Measurements from ENCODE around the gene NMT1. TPM values are rescaled to one million over a fixed set of nuclear protein-coding genes. Genes with fewer than 3 reads are reported as not detected.

The NMT1 gene
- total and polyA plus RNA-seq, 2 of the 13 experiments (the other 11 are each of a cell fraction or from before 2014, with no cell fraction given): 75.7 to 142 TPM

DNA sequence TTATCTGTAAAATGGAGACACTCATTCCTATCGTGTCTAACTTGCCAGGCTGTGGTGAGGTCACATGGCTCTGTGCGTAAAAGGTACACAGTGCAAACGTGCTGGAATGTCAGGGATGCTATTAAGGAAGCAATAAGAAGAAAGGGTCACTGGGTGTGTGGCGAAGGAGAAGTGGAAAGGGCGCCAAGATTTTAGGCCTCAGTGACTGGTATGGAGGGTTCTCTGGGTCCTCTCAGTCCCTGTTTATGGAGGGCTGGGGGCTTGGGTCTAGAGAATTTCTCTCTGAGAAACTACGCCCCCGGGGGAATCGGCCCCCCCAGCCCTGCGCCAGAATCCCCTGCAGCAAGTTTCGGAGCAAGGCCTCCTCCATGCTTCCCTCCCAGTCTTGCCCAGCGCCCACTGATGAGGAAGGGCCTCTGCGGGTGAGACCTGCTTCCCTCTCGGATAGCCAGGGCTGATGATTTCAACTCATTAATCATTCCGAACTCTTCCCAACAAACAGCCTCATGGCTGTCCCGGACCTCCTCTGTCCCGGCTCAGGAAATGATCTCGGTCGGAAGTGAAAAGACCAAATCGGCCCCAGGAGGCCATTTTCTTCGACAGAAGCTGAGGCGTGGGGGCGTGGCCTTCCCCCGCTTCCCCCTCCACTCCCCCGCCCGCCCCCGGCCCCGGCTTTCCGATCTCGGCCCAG is 85.9 kb downstream of the NMT1 start (continued):
- TF ChIP-seq, protein P1, sequence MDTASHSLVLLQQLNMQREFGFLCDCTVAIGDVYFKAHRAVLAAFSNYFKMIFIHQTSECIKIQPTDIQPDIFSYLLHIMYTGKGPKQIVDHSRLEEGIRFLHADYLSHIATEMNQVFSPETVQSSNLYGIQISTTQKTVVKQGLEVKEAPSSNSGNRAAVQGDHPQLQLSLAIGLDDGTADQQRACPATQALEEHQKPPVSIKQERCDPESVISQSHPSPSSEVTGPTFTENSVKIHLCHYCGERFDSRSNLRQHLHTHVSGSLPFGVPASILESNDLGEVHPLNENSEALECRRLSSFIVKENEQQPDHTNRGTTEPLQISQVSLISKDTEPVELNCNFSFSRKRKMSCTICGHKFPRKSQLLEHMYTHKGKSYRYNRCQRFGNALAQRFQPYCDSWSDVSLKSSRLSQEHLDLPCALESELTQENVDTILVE (CRISPR knock-in tag; IDR thresholded peaks at IDR 0.05): no peak
- no peak for TF ChIP-seq TRIM24 (CRISPR knock-in tag; IDR thresholded peaks at IDR 0.05)
- TF ChIP-seq GABPB1 (CRISPR knock-in tag; IDR thresholded peaks at IDR 0.05): no peak; the same call in 1 of the 2 replicates
- TF ChIP-seq PHF8 (CRISPR knock-in tag; IDR thresholded peaks at IDR 0.05): peak; percentile 79
- no peak for TF ChIP-seq NFKBIZ (CRISPR knock-in tag; IDR thresholded peaks at IDR 0.05)
- 0 out of 2 replicates have a peak, but pooled peaks have one; percentile 7 for TF ChIP-seq ZNF468 (CRISPR knock-in tag; IDR thresholded peaks at IDR 0.05)
- TF ChIP-seq ATF7-NPFF (CRISPR knock-in tag; IDR thresholded peaks at IDR 0.05; ENCODE audit: low read depth): 0 out of 2 replicates have a peak, but pooled peaks have one; percentile 19
- no peak for TF ChIP-seq ZFP90 (CRISPR knock-in tag; IDR thresholded peaks at IDR 0.05; ENCODE audit: borderline replicate concordance)
- TF ChIP-seq MED1 (CRISPR knock-in tag; IDR thresholded peaks at IDR 0.05): no peak
- peak; percentile 57; the same call in 1 of the 2 replicates for TF ChIP-seq WIZ (CRISPR knock-in tag; IDR thresholded peaks at IDR 0.05)
- TF ChIP-seq ZSCAN31 (CRISPR knock-in tag; IDR thresholded peaks at IDR 0.05; ENCODE audit: low read depth): no peak; the same call in 1 of the 2 replicates
- peak; percentile 11; the same call in 1 of the 2 replicates for TF ChIP-seq CHD2 (IDR thresholded peaks at IDR 0.05; ENCODE audit: low read depth, low read length)
- peak; percentile 12; the same call in 1 of the 2 replicates for TF ChIP-seq ZNF619 (CRISPR knock-in tag; IDR thresholded peaks at IDR 0.05)
- TF ChIP-seq DRAP1 (CRISPR knock-in tag; IDR thresholded peaks at IDR 0.05): no peak
- peak; percentile 62; the same call in 1 of the 2 replicates for TF ChIP-seq SALL1 (CRISPR knock-in tag; IDR thresholded peaks at IDR 0.05)
- no peak for TF ChIP-seq TARDBP (CRISPR knock-in tag; IDR thresholded peaks at IDR 0.05)
- no peak for TF ChIP-seq DMAP1 (CRISPR knock-in tag; IDR thresholded peaks at IDR 0.05)
- peak; percentile 10 for TF ChIP-seq ELF1 (CRISPR knock-in tag; IDR thresholded peaks at IDR 0.05)
- TF ChIP-seq ARHGAP35 (CRISPR knock-in tag; IDR thresholded peaks at IDR 0.05; ENCODE audit: borderline replicate concordance): 0 out of 2 replicates have a peak, but pooled peaks have one; percentile 11
- peak; percentile 58; the same call in 1 of the 2 replicates for TF ChIP-seq POLR2AphosphoS5 (IDR thresholded peaks at IDR 0.05; ENCODE audit: low read depth, low read length)
- no peak for TF ChIP-seq ZMYM4 (CRISPR knock-in tag; IDR thresholded peaks at IDR 0.05)
- TF ChIP-seq ZNF30 (CRISPR knock-in tag; IDR thresholded peaks at IDR 0.05): peak; percentile 82; the same call in 1 of the 2 replicates
- TF ChIP-seq ZNF160 (CRISPR knock-in tag; IDR thresholded peaks at IDR 0.05): 0 out of 2 replicates have a peak, but pooled peaks have one; percentile 45
- peak; percentile 49; the same call in 1 of the 2 replicates for TF ChIP-seq KDM5B (CRISPR knock-in tag; IDR thresholded peaks at IDR 0.05; ENCODE audit: borderline replicate concordance)
- TF ChIP-seq SRSF9 (IDR thresholded peaks at IDR 0.05; ENCODE audit: borderline replicate concordance, insufficient read depth, low read depth, low read length, poor library complexity, severe bottlenecking): no peak
- no peak for TF ChIP-seq FOXK1 (CRISPR knock-in tag; IDR thresholded peaks at IDR 0.05; ENCODE audit: borderline replicate concordance, low read depth)
- no peak for TF ChIP-seq ZFP37 (CRISPR knock-in tag; IDR thresholded peaks at IDR 0.05; ENCODE audit: borderline replicate concordance)
- 0 out of 2 replicates have a peak, but pooled peaks have one; percentile 8 for TF ChIP-seq ATF3 (CRISPR knock-in tag; IDR thresholded peaks at IDR 0.05)
- TF ChIP-seq CHCHD3 (CRISPR knock-in tag; IDR thresholded peaks at IDR 0.05): peak; percentile 40; the same call in 1 of the 2 replicates
- no peak for TF ChIP-seq ZSCAN9 (CRISPR knock-in tag; IDR thresholded peaks at IDR 0.05; ENCODE audit: borderline replicate concordance)
- TF ChIP-seq PITX1 (CRISPR knock-in tag; IDR thresholded peaks at IDR 0.05): 0 out of 2 replicates have a peak, but pooled peaks have one; percentile 11
- TF ChIP-seq HNRNPL (IDR thresholded peaks at IDR 0.05; ENCODE audit: low read depth, low read length): no peak

Measured in HepG2 (cell line).